ENCODE data around the gene AMMECR1L. TPM values are rescaled to one million over a fixed set of nuclear protein-coding genes. Genes with fewer than 3 reads are reported as not detected.
A peak's percentile ranks its signal among the peaks of the same experiment; 100 is the strongest.
"Not testable (repeated sequence)": the region's sequence is repeated elsewhere in the genome, so short reads cannot be mapped to it uniquely, and the experiment has no call there.

The AMMECR1L gene
- total and polyA plus RNA-seq, 11 donors = 4.0 to 12.7 (median 10.2) TPM

DNA sequence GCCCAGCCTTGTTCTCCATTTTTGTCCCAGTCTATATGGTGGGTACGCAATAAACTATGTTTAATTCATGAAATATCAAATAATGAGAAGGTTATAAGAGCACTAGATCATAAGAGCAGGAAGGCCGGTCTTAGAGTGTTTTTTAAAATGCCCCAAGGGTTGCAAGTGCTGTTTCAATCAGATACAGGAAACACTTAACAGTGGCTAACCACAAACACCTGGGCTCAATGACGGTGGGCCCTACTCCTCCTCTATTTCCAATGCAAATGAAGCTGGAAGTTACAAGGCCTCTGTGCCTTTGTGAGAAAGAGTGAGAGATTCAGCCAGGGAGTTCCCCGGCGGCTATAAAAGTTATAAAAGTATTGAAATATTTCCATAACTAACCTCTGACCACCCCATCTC is 55.9 kb downstream of the AMMECR1L start:
- DNase-seq = no peak
- TF ChIP-seq CTCF (IDR thresholded peaks at IDR 0.05) = no peak
- no peak for TF ChIP-seq POLR2A (IDR thresholded peaks at IDR 0.05)
- Histone ChIP-seq H3K27ac (peak overlapping the region in 1 of 12 donors; percentile 18), H3K4me1 (peaks cover 0 to 19% (median 0%) of the 10 kb centered on the region in 12 donors), H3K36me3 (no peaks in the 10 kb centered on the region), H3K27me3 (no peaks in the 10 kb centered on the region), H3K9me3 (no peaks in the 10 kb centered on the region), H3K4me3 (no peak overlapping the region)
- 63 to 82% (median 77%) methylated on average over 5 of the region's 5 CpGs for WGBS, 4 donors
- intact Hi-C loops (cut with DNase I) = loop anchor here in 3 of 10 donors (10.0 kb wide), 1 partner anchor 235 kb away; no protein-coding TSS in a partner anchor
- no peak for ATAC-seq

- WGBS, 4 donors = 96 to 100% (median 97%) methylated on average over 2 of the region's 2 CpGs
- H3K9me3 ChIP-seq, H3K36me3 ChIP-seq, H3K27ac ChIP-seq, H3K4me3 ChIP-seq, DNase-seq, ATAC-seq, H3K27me3 ChIP-seq: not testable (repeated sequence)
- peaks cover 0 to 19% (median 0%) of the 10 kb centered on the region in 12 donors for H3K4me1 ChIP-seq
- intact Hi-C loops (cut with DNase I) = loop anchor here in 3 of 10 donors (10.0 kb wide), 1 partner anchor 232 kb away; no protein-coding TSS in a partner anchor
Observed at GRCh38 chr2:127826708-127827107, 59.0 kb downstream of the AMMECR1L start.

DNA sequence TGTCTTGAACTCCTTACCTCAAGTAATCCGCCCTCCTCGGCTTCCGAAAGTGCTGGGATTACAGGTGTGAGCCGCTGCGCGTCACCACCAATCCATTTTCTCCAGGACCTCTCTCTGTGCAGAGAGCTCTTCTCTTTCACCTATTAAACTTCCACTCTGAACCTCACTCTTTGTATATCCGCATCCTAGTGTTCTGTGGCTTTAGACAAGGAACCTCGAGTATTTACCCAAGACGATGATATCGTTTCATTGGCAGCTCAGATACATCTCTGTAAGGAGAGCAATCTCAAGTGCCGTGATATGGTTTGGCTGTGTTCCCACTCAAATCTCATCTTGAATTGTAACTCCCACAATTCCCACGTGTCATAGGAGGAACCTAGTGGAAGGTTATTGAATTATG is 59.7 kb downstream of the AMMECR1L start:
- H3K36me3 ChIP-seq = no peaks in the 10 kb centered on the region
- WGBS, 4 donors = 67 to 81% (median 78%) methylated on average over 12 of the region's 12 CpGs
- ATAC-seq = no peak
- intact Hi-C loops (cut with DNase I) = loop anchor here in 3 of 10 donors (10.0 kb wide), 1 partner anchor 231 kb away; no protein-coding TSS in a partner anchor
- peaks cover 0 to 9% (median under 1%) of the 10 kb centered on the region in 12 donors for H3K9me3 ChIP-seq
- DNase-seq = no peak
- H3K27me3 ChIP-seq = no peaks in the 10 kb centered on the region
- no peak for TF ChIP-seq CTCF (IDR thresholded peaks at IDR 0.05)
- no peak for TF ChIP-seq POLR2A (IDR thresholded peaks at IDR 0.05)
- no peak overlapping the region for H3K27ac ChIP-seq
- peaks cover 0 to 18% (median 0%) of the 10 kb centered on the region in 12 donors for H3K4me1 ChIP-seq
- no peak overlapping the region for H3K4me3 ChIP-seq

- ATAC-seq = no peak
- intact Hi-C loops (cut with DNase I) = loop anchor here in 3 of 10 donors (10.0 kb wide), 1 partner anchor 225 kb away; no protein-coding TSS in a partner anchor
- 70 to 81% (median 74%) methylated on average over 6 of the region's 6 CpGs for WGBS, 4 donors
Observed at GRCh38 chr2:127820080-127820668, 65.6 kb downstream of the AMMECR1L start.

More at GRCh38 chr2:127820080-127820668, 65.6 kb downstream of the AMMECR1L start:
- Histone ChIP-seq H3K27me3 (no peaks in the 10 kb centered on the region), H3K36me3 (no peaks in the 10 kb centered on the region), H3K9me3 (peaks cover 0 to 34% (median 16%) of the 10 kb centered on the region in 12 donors), H3K4me1 (peaks cover 0 to 4% (median 0%) of the 10 kb centered on the region in 12 donors), H3K27ac (no peak overlapping the region), H3K4me3 (no peak overlapping the region)
- TF ChIP-seq CTCF (IDR thresholded peaks at IDR 0.05) = no peak
- no peak for TF ChIP-seq POLR2A (IDR thresholded peaks at IDR 0.05)
- DNase-seq = no peak
